Fibroblast of lung (primary cell): ENCODE data around the gene FAM107B. TPM values are rescaled to one million over a fixed set of nuclear protein-coding genes. Genes with fewer than 3 reads are reported as not detected.

Experiments
- DNase-seq, 2 donors: peaks; one replicate each; pipeline versions ENCODE4 v3.0.0 to v3.0.0-alpha.2; 2010; ENCODE audit warnings: low read depth in 2 of 2
- H2AFZ ChIP-seq: 2 replicates; pipeline ENCODE4 v1.5.1; 2012; ENCODE audit warnings: low read length, control low read depth, inconsistent platforms
- H3K27ac ChIP-seq: 2 replicates; pipeline ENCODE4 v1.5.1; 2011; ENCODE audit warnings: low read length, control low read depth; ENCODE audit not compliant: insufficient read depth
- H3K27me3 ChIP-seq: 2 replicates; pipeline ENCODE4 v1.5.1; 2011; ENCODE audit warnings: mild to moderate bottlenecking, low read length; ENCODE audit not compliant: control insufficient read depth, insufficient read depth
- H3K36me3 ChIP-seq: 2 replicates; pipeline ENCODE4 v1.5.1; 2011; ENCODE audit warnings: low read length; ENCODE audit not compliant: control insufficient read depth, insufficient read depth
- H3K4me1 ChIP-seq: 2 replicates; pipeline ENCODE4 v1.5.1; 2011; ENCODE audit warnings: low read length; ENCODE audit not compliant: control insufficient read depth, insufficient read depth; ENCODE audit errors: extremely low read depth
- H3K4me2 ChIP-seq: 2 replicates; pipeline ENCODE4 v1.5.1; 2011; ENCODE audit warnings: low read length, control low read depth; ENCODE audit not compliant: insufficient read depth; ENCODE audit errors: extremely low read depth
- H3K4me3 ChIP-seq, 4 experiments: fragments of 200-600 bp in 1 of 4; sonication (generic) in 1 of 4; replicated peaks in 1 of 4; 2 replicates each; pipeline ENCODE4 v1.5.1; 2011 to 2016; ENCODE audit warnings: low read length in 4 of 4, low read depth in 3 of 4, mild to moderate bottlenecking in 3 of 4, control low read depth in 2 of 4, inconsistent platforms in 1 of 4, mixed read lengths in 1 of 4; ENCODE audit not compliant: insufficient read depth in 1 of 4; ENCODE audit errors: control extremely low read depth in 1 of 4
- H3K79me2 ChIP-seq: 2 replicates; pipeline ENCODE4 v1.5.1; 2012; ENCODE audit warnings: mild to moderate bottlenecking, low read length, inconsistent platforms; ENCODE audit not compliant: control insufficient read depth, insufficient read depth
- H3K9ac ChIP-seq: 2 replicates; pipeline ENCODE4 v1.5.1; 2011; ENCODE audit warnings: mild to moderate bottlenecking, low read length, control low read depth; ENCODE audit not compliant: insufficient read depth
- H3K9me3 ChIP-seq: 2 replicates; pipeline ENCODE4 v1.5.1; 2012; ENCODE audit warnings: low read depth, low read length; ENCODE audit not compliant: control insufficient read depth, insufficient read depth
- H4K20me1 ChIP-seq: 2 replicates; pipeline ENCODE4 v1.5.1; 2011; ENCODE audit warnings: low read length; ENCODE audit not compliant: control insufficient read depth, insufficient read depth; ENCODE audit errors: extremely low read depth
- CTCF ChIP-seq, 2 donors: IDR thresholded peaks in 1 of 2; conservative IDR thresholded peaks in 1 of 2; 1 replicate in 1 of 2; 2 replicates in 1 of 2; pipeline ENCODE4 v1.5.1; 2011 to 2012; ENCODE audit warnings: low read length in 2 of 2, control low read depth in 1 of 2, inconsistent platforms in 1 of 2, low read depth in 1 of 2, mild to moderate bottlenecking in 1 of 2
- EZH2 ChIP-seq: IDR thresholded peaks from 2 replicates; pipeline ENCODE4 v1.5.1; 2012; ENCODE audit warnings: low read length, control low read depth, mild to moderate bottlenecking; ENCODE audit errors: missing control alignments
- polyA plus RNA-seq, 2 donors: library from polyadenylated mRNA; depleted of rRNA in 1 of 2; stranded (reverse) in 1 of 2; unstranded in 1 of 2; fragments of >200 nt; gene quantifications; 2 replicates each; pipeline ENCODE4 v1.2.1, GENCODE V29; 2011 to 2012; ENCODE audit warnings: missing spikeins in 1 of 2
- total RNA-seq: library from RNA; depleted of rRNA; stranded (reverse); fragments of >200 nt; gene quantifications from 2 replicates; pipeline ENCODE4 v1.2.1, GENCODE V29; 2014

Gene FAM107B
- total and polyA plus RNA-seq, 2 donors (not counting 1 experiment from before 2014, with no cell fraction given): 29.0 to 36.0 TPM

- H4K20me1 ChIP-seq: no peaks in the 10 kb centered on the region
- TF ChIP-seq CTCF (conservative IDR thresholded peaks at IDR 0.05 in 1 of 2, IDR thresholded peaks at IDR 0.05 in 1 of 2; ENCODE audit: low read depth in 1 of 2, low read length in 2 of 2): no peak
- no peak for TF ChIP-seq EZH2
- H3K9me3 ChIP-seq: no peaks in the 10 kb centered on the region
- H3K4me2 ChIP-seq: no peak overlapping the region
- H3K79me2 ChIP-seq: no peaks in the 10 kb centered on the region
- no peaks in the 10 kb centered on the region for H3K27me3 ChIP-seq
- H2AFZ ChIP-seq: no peak overlapping the region
- H3K9ac ChIP-seq: no peak overlapping the region
- H3K4me3 ChIP-seq: no peak overlapping the region
- H3K4me1 ChIP-seq: no peaks in the 10 kb centered on the region
- no peaks in the 10 kb centered on the region for H3K36me3 ChIP-seq
- DNase-seq: no peak
- no peak overlapping the region for H3K27ac ChIP-seq
These were observed 264.4 kb downstream of the FAM107B start for GRCh38 chr10:14510346-14510745.

GRCh38 chr10:14508725-14509124, 266.0 kb downstream of the FAM107B start:
- no peak for TF ChIP-seq CTCF (conservative IDR thresholded peaks at IDR 0.05 in 1 of 2, IDR thresholded peaks at IDR 0.05 in 1 of 2; ENCODE audit: low read depth in 1 of 2, low read length in 2 of 2)
- TF ChIP-seq EZH2: no peak
- H3K4me2 ChIP-seq: no peak overlapping the region
- no peaks in the 10 kb centered on the region for H3K79me2 ChIP-seq
- H3K9me3 ChIP-seq: no peaks in the 10 kb centered on the region
- H3K36me3 ChIP-seq: no peaks in the 10 kb centered on the region
- DNase-seq: no peak
- no peaks in the 10 kb centered on the region for H3K27me3 ChIP-seq
- no peak overlapping the region for H3K9ac ChIP-seq
- H3K4me3 ChIP-seq: no peak overlapping the region
- H3K4me1 ChIP-seq: no peaks in the 10 kb centered on the region
- H4K20me1 ChIP-seq: no peaks in the 10 kb centered on the region
- no peak overlapping the region for H3K27ac ChIP-seq
- no peak overlapping the region for H2AFZ ChIP-seq

- H3K9me3 ChIP-seq: no peaks in the 10 kb centered on the region
- TF ChIP-seq CTCF (conservative IDR thresholded peaks at IDR 0.05 in 1 of 2, IDR thresholded peaks at IDR 0.05 in 1 of 2; ENCODE audit: low read depth in 1 of 2, low read length in 2 of 2) (no peak), EZH2 (no peak)
- H3K27me3 ChIP-seq: no peaks in the 10 kb centered on the region
- no peak for DNase-seq
- H3K4me2 ChIP-seq: no peak overlapping the region
- no peaks in the 10 kb centered on the region for H3K36me3 ChIP-seq
- H3K4me3 ChIP-seq: no peak overlapping the region
- H4K20me1 ChIP-seq: no peaks in the 10 kb centered on the region
- H3K27ac ChIP-seq: no peak overlapping the region
- H3K79me2 ChIP-seq: no peaks in the 10 kb centered on the region
- no peak overlapping the region for H3K9ac ChIP-seq
- H2AFZ ChIP-seq: no peak overlapping the region
- H3K4me1 ChIP-seq: no peaks in the 10 kb centered on the region
These were observed 266.9 kb downstream of the FAM107B start for GRCh38 chr10:14507781-14508180.
